COLO668 (cell line): ENCODE data around the gene C1orf198.

ENCODE experiments used
- DNase-seq: peaks from one replicate; lab custom pipeline; 2025; ENCODE audit not compliant: unreplicated experiment; lab: John Stamatoyannopoulos, UW

C1orf198 gene

GRCh38 chr1:230892018-230892491, 23.7 kb upstream of the C1orf198 start:
- no peak for DNase-seq

GRCh38 chr1:230891413-230891812, 23.1 kb upstream of the C1orf198 start:
- no peak for DNase-seq

GRCh38 chr1:230884646-230885045, 16.3 kb upstream of the C1orf198 start:
- DNase-seq: no peak

GRCh38 chr1:230883967-230884366, 15.6 kb upstream of the C1orf198 start:
- DNase-seq: no peak

- no peak for DNase-seq
Measured at GRCh38 chr1:230879778-230880177, 11.5 kb upstream of the C1orf198 start.

- DNase-seq: no peak
Measured at GRCh38 chr1:230878591-230878990, 10.3 kb upstream of the C1orf198 start.

- DNase-seq: no peak
Measured at GRCh38 chr1:230877924-230878590, 9.7 kb upstream of the C1orf198 start.

GRCh38 chr1:230877146-230877923, 9.0 kb upstream of the C1orf198 start:
- no peak for DNase-seq

GRCh38 chr1:230876660-230877059, 8.3 kb upstream of the C1orf198 start:
- no peak for DNase-seq

- DNase-seq: no peak
Measured at GRCh38 chr1:230875370-230875769, 7.0 kb upstream of the C1orf198 start.

GRCh38 chr1:230870916-230871315, 2.6 kb upstream of the C1orf198 start:
- no peak for DNase-seq

GRCh38 chr1:230869500-230869899, 1.2 kb upstream of the C1orf198 start:
- DNase-seq: no peak

- DNase-seq: peak; percentile 91
Measured at GRCh38 chr1:230868736-230869385, 540 bp upstream of the C1orf198 start.

GRCh38 chr1:230867101-230867902, 1.0 kb downstream of the C1orf198 start:
- DNase-seq: no peak

- no peak for DNase-seq
Measured at GRCh38 chr1:230866171-230867070, 1.9 kb downstream of the C1orf198 start.

GRCh38 chr1:230865062-230865817, 3.1 kb downstream of the C1orf198 start:
- peak; percentile 57 for DNase-seq

- no peak for DNase-seq
Measured at GRCh38 chr1:230864441-230864840, 3.9 kb downstream of the C1orf198 start.

- peak; percentile 70 for DNase-seq
Measured at GRCh38 chr1:230863449-230863848, 4.9 kb downstream of the C1orf198 start.

- DNase-seq: no peak
Measured at GRCh38 chr1:230861970-230862595, 6.2 kb downstream of the C1orf198 start.
